OCI-LY7 (cell line): Measurements from ENCODE around the gene DNM3.

ENCODE experiments used
- EZH2phosphoT487 ChIP-seq: fragments of 200-600 bp; sonication (generic); IDR thresholded peaks from 2 replicates; pipeline ENCODE4 v1.6.1; 2018; ENCODE audit warnings: low read depth, borderline replicate concordance, mild to moderate bottlenecking, mixed run types, antibody characterized with exemption, low read length, moderate library complexity, mixed read lengths
- TF ChIP-seq, protein P1 (sequence below): fragments of 200-600 bp; sonication (generic); conservative IDR thresholded peaks from 2 replicates; pipeline ENCODE4 v1.5.1; 2014; ENCODE audit warnings: mild to moderate bottlenecking, antibody characterized with exemption, low read length, moderate library complexity, mixed read lengths

DNA sequence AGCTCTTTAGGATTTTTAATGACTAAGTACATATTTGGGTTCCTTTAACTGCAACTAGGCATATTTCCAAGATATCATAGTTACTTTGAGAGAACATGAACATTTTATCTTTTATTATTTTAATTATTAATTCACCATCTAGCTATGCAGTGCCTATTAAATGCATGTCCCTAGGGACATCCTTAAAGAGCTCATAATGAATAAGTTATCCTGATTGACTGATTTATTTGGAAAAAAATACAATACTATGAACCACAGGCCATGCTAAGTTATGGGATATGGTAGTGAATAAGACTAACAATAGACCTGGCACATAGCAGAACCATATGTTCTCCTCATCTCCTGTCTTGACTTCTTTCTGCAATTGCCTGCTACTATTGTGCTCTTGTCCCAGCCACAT is 562.8 kb downstream of the DNM3 start:
- TF ChIP-seq, protein P1, sequence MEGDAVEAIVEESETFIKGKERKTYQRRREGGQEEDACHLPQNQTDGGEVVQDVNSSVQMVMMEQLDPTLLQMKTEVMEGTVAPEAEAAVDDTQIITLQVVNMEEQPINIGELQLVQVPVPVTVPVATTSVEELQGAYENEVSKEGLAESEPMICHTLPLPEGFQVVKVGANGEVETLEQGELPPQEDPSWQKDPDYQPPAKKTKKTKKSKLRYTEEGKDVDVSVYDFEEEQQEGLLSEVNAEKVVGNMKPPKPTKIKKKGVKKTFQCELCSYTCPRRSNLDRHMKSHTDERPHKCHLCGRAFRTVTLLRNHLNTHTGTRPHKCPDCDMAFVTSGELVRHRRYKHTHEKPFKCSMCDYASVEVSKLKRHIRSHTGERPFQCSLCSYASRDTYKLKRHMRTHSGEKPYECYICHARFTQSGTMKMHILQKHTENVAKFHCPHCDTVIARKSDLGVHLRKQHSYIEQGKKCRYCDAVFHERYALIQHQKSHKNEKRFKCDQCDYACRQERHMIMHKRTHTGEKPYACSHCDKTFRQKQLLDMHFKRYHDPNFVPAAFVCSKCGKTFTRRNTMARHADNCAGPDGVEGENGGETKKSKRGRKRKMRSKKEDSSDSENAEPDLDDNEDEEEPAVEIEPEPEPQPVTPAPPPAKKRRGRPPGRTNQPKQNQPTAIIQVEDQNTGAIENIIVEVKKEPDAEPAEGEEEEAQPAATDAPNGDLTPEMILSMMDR: no peak
- no peak for TF ChIP-seq EZH2phosphoT487
